Stimulated activated CD8-positive, alpha-beta memory T cell treated with anti-CD3 and anti-CD28 coated beads, Interleukin-4, amount 100 ng/mL, for 24 hours (primary cell): Measurements from ENCODE around the gene ACBD3.
A peak's percentile ranks its signal among the peaks of the same experiment; 100 is the strongest.
"Not testable (repeated sequence)": the region's sequence is repeated elsewhere in the genome, so short reads cannot be mapped to it uniquely, and the experiment has no call there.

ENCODE experiments used
- DNase-seq: peaks from one replicate; pipeline ENCODE4 v3.0.0-alpha.2; 2020; ENCODE audit warnings: low read depth

The ACBD3 gene

DNA sequence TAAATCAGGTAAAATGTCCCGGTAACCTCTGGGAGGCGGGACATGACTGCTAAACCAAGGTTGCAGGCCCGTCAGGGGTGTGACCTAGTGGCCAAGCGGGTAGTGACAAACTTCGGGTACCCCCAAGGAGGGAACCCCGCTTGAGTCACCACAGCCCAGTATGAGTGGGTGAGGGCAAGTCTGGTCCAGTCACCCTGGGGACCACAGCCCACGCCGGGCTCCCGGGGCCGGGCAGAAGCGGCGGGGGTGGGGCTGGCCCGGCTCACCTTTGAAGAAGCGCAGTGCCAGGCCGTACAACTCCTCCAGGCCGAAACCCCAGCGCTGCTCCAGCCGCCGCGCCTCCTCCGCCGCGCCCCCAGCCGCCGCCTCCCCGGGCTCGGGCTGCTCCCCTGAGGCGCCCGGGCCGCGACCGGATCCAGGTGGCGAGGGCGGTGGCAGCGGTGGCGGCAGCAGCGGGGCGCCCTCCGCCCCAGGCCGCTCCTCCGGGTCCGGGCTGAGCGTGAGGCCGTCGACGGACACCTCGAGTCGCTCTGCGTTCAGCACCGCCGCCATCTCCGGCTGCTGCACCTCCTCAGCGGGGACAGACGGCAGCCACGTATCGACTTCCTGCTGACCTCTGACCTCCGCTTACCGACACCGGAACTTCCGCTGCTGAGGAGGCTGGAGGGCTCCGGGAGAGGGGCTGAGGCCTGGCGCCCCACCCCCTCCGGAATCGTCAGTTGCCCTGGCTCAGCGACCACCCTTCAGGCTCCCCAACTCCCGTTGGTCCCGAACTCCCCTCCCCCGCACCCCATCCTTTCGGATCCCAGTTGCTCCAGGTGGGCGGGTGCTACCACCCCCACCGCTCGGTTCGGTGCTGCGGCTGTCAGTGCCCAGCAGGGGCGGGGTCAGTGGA, at the start of gene ACBD3:
Gene ACBD3, minus strand, starts transcription at position 618 of the 895 bp plus-strand sequence. Its CDS starts 66 bp downstream, at position 552.
- peak; percentile 80 for DNase-seq

DNA sequence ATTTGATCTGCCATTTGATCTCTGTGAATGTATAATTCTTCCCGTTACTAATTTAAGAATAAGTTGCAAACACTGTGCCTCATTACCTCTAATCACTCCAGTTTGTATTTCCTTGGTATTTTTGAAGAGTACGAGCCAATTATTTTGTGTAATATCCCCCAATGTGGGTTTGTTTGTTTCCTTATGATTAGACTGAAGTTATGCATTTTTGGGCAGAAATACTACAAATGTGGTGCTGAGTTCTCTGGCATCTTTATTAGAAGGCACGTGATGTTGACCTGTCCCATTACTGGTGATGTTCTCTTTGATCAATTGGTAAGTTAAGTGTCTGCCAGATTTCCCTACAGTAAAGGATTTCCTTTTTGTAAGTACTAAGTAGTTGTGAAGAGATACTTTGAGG, 47.3 kb upstream of the ACBD3 start:
- DNase-seq, result no peak

DNA sequence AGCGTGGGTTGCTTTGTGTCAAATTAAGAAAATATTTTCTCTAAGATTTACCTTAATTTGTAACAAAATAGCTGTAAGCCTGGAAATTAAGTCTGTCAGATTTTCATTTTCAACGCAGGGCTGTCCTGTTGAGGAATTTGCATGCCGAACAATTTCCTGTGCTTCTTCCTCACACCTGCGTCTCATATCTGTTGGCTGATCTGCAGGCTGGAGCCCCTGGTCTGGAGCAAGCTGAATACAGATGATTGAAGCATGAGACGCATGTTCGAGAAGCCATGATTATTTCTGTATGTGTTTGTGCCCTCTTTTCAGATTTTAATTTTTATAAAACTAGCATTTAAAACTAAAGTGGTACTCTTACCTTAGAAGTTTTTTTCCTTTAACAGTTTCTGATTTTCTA, 46.8 kb upstream of the ACBD3 start:
- no peak for DNase-seq

DNA sequence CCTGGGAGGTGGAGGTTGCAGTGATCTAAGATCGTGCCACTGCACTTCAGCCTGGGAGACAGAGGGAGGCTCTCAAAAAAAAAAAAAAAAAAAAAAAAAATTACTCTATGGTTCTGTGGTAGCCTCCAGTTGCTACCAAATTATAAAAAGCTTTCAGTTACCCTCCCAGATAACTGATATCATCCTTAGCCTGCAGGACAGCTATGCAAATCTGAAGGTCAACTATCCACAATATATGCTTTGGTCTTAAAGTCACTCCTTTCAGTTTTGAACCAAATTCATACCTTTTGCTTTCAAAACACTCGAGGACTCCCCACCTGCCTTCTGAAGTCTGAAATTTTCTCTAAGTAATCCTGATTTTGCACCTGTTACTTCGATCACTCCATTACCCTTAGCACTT, 40.1 kb upstream of the ACBD3 start:
- DNase-seq, result no peak

DNA sequence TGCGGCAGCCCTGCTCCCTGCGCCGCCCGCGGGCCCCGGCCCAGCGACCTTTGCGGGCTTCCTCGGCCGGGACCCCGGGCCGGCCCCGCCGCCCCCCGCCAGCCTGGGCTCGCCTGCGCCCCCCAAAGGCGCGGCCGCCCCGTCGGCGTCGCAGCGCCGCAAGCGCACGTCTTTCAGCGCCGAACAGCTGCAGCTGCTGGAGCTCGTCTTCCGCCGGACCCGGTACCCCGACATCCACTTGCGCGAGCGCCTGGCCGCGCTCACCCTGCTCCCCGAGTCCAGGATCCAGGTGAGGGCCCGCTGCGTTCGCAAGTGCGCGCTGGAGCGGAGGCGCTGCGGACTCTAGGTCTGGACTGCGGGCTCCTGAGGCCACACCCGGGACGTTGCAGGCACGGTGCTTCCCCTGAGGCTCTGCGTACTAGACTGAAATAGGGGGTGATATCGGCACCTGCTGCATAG, 37.3 kb upstream of the ACBD3 start:
- no peak for DNase-seq

DNA sequence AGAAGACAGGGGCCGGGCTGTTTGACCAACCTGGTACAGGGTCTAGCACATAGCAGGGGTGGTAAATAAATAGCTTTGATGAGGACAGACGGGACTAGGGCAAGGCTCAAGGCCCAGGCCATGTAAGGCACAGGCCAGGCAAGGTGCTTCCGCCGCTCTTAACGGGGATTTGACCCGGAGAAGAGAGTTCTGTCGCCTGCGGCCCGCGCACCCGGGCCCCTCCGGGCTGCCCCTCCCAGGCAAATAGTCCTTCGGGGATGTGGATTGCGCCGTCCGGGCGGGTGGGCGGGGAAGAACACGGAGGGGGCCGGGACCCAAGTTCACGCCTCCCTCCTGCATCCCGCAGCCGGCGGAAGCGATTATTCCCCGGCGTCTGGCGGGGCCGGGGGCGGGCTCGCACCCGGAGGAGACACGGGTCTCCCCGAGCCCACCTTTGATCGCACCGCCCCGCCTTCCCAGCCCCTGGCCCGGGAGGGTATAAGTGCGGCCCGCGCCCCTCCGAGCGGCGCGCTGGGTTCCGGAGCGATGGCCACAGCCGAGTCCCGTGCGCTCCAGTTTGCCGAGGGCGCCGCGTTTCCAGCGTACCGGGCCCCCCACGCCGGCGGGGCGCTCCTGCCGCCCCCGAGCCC, 36.7 kb upstream of the ACBD3 start, which contains the start of gene MIXL1:
Gene MIXL1, plus strand, starts transcription at position 508 of the 629 bp plus-strand sequence. Its CDS starts 18 bp downstream, at position 526.
- no peak for DNase-seq

DNA sequence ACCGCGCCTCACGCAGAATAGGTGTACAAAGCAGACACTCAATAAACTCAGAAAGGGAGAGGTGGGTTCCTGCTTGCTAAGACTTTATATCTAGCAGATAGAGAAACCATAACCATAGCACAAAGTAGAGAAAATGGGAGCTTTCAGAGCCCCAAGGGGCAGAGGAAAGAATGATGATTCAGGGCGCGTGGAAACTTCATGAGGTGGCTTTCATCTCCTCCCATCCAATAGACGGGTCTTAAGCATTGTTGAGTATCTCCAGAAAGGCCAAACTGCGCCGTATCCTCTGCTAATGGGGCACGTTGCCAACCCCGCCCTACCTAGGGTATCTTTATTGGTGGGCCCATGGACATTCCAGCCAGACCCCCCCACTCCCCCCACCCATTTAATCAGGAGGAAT, 36.1 kb upstream of the ACBD3 start:
- DNase-seq, result no peak

DNA sequence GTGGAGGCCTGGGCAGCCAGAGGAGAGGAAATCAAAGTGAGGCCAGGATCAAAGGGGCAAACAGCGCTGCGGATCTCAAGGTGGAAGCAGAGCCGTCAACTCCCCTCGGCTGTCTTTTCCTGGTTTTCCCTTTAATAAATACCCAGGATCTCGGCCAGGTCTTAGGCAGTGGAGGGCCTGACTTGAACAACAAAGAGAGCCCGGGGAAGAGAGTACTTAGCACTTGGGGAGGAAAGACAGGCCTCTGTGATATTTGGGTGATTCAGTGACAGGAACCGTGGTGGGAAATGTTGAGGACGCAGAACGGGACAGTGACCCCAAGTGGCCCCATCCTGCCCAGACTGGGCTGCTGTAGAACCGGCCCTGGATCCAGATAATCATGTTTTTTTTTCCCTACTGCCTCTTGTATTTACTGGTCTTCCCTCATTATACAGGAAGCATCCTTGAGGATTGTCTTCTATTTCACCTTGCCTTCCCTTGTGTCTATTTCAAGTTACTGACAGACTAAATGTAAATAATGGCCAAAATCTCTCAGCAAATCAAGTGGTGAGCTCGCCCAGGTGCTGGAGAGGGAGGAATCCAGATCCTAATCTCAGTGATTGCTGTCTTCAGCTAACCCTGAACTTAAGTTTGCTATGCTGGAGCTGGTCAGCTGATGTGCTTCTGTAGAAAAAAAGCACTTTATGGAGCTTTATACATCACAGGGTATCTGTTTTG, 34.1 kb upstream of the ACBD3 start:
- no peak for DNase-seq

DNA sequence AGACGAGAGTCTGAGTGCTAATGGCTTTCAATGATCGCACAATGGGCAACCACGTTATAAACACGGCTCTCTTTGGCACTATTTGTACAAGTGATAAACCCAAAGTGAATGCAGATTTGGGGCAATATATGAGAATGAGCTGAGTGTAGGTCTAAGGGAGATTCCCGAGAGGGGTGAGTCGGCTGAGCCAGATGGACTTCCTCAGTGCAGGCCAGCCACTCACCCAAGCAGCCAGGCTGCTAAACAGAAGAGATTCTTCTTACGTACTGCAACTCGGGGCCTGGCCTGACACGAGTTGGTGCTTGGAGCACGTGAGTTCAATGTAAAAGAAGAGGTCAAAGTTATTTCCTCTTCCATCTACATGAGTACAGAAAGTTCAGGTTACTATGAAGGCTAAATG, 30.7 kb upstream of the ACBD3 start:
- DNase-seq, result no peak

DNA sequence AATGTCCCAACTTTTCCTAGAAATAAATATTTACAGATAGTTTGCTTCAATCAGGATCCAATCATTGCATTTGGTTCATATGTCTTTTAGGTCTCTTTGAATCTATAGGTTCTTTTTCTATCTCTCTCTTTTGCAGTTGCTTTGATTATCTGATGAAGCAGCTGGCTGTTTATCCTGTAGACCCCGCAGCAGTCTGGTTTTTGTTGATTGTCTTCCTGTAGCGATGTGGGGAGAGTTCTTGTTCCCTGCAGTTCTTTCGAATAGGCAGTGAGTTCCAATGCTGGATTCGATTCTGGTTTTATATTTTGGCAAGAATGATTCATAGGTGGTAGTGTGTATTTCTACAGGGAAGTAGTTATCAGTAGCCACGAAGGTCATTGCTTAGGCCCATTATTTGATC, 29.5 kb upstream of the ACBD3 start:
- no peak for DNase-seq

DNA sequence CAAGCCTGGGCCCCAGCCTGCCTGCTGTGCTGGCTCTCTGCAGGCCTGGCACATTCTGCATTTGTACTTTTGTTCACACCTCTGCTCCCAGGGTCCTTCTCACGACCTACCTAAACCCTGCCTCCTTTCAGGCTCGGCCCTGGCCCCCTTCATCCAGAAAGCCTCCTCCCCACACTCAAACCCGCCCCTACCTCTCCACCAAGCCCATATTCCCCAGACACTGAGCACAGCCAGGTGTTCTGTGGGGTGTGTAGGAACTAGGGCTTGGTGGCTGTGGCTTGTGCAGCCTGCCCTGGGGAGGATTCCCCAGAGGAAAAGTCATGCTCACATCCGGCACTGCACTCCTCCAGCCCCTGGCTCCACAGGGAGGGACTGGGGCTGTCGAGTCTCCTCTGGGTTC, 28.7 kb upstream of the ACBD3 start:
- no peak for DNase-seq

DNA sequence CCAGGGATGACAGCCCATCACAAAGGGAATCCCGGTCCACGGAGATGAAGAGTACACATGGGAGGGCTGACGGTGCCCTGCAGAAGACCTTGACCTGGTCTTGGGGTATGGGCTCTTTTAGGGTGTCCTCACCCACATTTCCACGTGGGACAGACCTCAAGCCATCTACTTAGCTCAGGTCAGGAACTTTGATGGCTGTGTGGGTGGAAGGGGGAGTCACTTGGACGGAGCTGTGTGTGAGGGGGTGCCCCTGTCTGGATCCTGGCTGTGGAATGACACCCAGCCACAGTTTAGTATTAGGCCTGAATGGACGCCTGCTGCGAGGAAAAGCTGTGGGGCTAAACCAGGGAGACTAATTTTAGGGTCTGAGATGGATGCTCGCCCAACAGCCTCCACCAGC, 26.0 kb upstream of the ACBD3 start:
- no peak for DNase-seq

DNA sequence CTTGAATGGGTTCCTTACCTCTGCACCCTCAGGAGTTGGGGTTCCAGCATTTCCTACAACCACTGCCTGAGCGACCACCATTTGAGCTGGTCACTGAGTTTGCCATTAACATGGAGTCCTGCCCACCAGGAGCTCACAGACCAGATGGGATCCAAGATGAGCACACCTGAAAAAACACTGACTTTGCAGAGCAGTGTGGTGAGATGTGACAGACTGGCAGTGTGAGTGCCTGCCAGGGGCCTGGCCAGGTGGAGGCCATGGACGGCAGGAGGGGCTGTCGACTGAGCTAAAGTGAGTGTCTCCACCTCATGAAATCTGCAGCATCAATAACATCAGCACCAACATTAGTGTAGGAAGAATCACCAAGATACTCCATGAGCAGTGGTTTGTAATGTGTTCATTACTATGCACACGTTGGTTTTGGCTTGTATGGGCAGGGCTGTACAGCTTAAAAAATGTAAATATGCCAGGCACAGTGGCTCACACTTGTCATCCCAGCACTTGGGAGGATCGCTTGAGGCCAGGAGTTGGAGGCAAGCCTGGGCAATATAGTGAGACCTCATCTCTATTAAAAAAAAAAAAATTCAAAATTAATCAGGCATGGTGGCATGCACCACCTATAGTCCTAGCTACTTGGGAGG, 24.8 kb upstream of the ACBD3 start:
- DNase-seq, result no peak

DNA sequence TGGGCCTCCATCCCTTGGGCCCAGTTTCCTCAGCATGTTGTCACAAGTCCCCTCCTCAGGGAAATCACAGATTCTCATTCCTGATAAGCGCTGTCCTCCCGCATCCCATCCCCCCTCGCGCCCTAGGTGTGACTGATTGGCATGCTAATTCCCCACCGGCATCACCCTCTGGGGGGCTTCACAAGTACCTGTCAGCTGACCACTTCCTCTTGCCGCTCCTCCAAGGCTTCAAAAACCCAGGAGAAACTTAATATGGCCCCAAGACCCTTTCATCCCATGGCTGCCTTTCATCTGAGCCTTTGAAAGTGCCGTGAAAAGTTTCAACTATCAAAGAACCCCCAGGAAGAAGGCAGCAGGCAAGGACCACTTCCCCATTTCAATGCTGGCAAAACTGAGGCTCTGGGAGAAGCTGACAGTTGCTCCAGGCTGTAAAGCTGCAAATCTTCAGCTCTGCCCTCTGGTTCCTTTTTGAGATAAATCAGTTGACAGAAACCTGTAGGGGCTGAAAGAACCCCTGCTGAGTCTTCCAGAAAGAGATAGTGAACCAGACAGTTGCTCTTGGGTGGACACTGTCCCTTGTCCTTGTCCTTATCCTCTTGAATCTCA, 24.1 kb upstream of the ACBD3 start:
- no peak for DNase-seq

DNA sequence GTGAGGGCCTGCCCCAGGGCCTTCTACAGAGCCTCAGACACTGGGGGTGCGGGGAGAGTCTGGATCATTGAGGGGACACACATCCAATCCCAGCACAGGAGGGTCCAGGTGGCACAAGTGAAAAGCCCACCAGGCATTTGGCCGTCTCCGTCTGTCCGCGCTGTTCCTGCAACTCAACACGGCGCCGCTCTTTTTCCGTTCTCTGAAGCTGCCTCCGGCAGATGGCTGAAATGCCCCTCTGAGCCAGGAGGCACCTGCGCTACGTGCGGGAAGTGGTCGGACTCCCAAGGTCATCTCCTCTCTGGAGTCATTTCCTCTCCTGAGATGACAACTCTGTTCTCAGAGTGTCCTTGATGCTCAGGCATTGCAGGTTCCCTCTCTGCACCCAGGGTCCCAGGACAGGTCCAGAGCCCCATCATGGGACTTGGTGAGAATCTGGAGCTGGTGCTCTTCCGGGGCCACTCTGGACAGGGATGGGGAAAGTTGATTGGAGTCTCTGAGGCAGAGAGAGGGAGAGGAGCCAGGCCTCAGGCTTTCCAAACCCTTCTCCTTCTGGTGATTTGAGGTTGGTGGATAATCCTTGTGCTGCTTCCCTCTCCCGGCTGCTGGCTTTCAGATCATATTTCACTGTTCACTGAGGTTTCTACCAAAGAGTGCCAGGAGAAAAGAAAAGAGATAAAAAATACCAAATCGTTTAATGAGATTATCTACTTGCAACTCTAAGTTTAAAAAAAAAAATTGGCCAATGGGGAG, 22.9 kb upstream of the ACBD3 start:
- no peak for DNase-seq

DNA sequence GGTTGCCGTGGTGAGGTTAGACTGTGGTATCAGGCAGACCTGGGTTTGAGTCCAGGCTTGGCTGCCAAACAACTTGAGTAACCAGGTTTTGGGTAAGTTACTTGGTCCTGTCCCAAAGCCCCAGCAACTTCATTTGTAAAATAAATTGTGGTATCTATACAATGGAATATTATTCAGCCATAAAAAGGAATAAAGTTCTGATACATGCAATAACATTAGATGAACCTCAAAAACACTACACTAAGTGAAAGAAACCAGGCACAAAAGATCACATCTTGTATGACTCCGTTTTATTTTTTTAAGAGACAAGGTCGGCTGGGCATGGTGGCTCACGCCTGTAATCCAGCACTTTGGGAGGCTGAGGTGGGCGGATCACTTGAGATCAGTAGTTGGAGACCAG, 20.5 kb upstream of the ACBD3 start:
- DNase-seq, result no peak

DNA sequence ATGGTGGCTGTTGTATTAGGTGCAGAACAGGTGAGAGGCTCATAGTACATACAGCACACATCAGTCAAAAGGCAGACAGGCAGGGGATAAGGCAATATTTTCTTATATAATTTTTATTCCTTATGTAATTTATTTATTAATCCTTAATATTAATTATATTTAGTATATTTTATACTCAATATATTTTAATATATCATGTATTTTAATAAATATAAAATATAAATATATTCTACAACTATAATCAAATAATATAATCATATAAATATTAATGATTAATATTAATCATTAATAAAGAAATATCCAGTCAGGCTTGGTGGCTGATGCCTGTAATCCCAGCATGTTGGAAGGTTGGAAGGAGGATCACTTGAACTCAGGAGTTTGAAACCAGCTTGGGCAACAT, 17.7 kb upstream of the ACBD3 start:
- DNase-seq, result no peak

DNA sequence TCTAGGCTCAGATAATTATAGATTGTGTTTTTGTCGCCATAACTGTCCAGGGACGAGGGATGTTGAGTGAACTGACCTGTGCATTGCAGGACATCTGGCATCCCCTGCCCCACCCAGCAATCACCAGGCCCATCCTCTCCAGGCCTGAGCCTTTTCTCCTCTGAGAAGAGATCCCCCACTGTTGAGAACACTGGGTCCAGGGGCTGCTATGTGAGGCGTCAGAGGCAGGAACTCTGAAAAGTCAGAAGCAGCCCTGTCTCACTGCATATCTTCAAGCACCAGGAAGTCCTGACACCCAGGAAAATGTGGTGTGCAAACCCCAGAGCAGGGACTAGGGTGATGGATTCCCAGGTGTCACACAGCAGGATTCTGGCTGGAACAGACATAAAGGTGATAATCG, 17.1 kb upstream of the ACBD3 start:
- DNase-seq, result no peak

DNA sequence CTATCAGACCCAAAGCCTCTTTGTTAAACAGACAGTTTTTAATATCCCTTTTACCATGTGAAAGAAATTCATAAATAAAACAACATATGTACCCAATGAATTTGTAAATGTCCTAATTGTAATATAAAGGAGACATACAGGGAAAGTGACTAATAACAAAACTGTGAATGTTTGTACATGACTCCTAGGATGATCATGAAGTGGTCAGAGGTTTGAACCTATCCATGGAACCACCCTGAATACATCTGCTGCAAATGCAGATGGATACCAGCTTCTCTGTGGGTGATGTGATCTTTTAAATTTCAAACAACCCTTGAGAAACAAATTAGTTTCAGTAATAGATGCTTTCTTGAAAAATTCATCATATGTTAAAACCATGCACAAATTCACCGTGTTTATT, 16.7 kb upstream of the ACBD3 start:
- DNase-seq, result no peak

DNA sequence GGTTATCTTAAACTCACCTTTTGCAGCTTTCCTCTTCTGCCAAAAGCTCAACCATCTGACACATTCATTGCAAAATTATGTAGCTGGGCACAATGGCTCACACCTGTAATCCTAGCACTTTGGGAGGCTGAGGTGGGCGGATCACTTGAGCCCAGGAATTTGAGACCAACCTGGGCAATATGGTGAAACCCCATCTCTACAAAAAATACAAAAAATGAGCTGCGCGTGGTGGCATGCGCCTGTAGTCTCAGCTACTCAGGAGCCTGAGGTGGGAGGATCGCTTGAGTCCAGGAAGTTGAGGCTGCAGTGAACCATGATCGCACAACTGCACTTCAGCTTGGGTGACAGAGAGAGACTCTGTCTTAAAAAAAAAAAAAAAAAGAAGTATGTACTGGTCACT, 16.1 kb upstream of the ACBD3 start:
- not testable (repeated sequence) for DNase-seq

DNA sequence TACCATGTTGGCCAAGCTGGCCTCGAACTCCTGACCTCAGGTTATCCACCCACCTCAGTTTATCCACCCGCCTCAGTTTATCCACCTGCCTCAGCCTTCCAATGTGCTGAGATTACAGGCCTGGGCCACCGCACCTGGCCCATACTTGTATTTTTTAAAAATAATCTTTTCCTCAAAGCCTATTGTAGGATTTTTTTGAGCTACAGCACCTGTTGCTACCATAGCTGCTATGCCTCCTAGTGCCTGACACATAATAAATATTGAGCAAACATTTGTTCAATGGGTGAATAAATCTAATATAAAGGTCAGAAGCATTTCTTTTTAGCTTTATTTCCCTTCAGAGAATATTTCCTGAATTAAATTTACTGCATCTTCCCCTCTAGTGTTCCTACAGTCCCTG, 15.7 kb upstream of the ACBD3 start:
- no peak for DNase-seq
